Stimulated activated naive B cell treated with anti-CD40 and anti-IgM and Interleukin-4, amounts not matched to agents 10 μg/mL and 1 μg/mL and 100 μg/mL, for 72 hours (primary cell): ENCODE measurements around the gene SEC24D.

Experiments
- ATAC-seq, 2 donors: fragments of 150-1000 bp; cut with Tn5 transposase; replicated peaks; 2 replicates each; pipeline ENCODE4 v1.10.0; 2021; ENCODE audit warnings: moderate library complexity in 1 of 2
- DNase-seq: peaks from one replicate; pipeline ENCODE4 v3.0.0; 2021
- H3K27ac Mint-ChIP-seq: one replicate; pipeline ENCODE4 v1.8.0; 2022; ENCODE audit warnings: mild to moderate bottlenecking, mixed read lengths
- H3K27me3 Mint-ChIP-seq, 2 donors: one replicate each; pipeline ENCODE4 v1.8.0; 2022; ENCODE audit warnings: mixed read lengths in 2 of 2
- H3K36me3 Mint-ChIP-seq, 2 donors: one replicate each; pipeline ENCODE4 v1.8.0; 2022; ENCODE audit warnings: mixed read lengths in 2 of 2, mild to moderate bottlenecking in 1 of 2
- H3K4me1 Mint-ChIP-seq, 2 donors: one replicate each; pipeline ENCODE4 v1.8.0; 2022; ENCODE audit warnings: mixed read lengths in 2 of 2, mild to moderate bottlenecking in 1 of 2
- H3K4me3 Mint-ChIP-seq, 2 donors: one replicate each; pipeline ENCODE4 v1.8.0; 2022; ENCODE audit warnings: mild to moderate bottlenecking in 2 of 2, mixed read lengths in 2 of 2, moderate library complexity in 1 of 2
- H3K9me3 Mint-ChIP-seq, 2 donors: one replicate each; pipeline ENCODE4 v1.8.0; 2022; ENCODE audit warnings: mixed read lengths in 2 of 2, mild to moderate bottlenecking in 1 of 2

The SEC24D gene

DNA sequence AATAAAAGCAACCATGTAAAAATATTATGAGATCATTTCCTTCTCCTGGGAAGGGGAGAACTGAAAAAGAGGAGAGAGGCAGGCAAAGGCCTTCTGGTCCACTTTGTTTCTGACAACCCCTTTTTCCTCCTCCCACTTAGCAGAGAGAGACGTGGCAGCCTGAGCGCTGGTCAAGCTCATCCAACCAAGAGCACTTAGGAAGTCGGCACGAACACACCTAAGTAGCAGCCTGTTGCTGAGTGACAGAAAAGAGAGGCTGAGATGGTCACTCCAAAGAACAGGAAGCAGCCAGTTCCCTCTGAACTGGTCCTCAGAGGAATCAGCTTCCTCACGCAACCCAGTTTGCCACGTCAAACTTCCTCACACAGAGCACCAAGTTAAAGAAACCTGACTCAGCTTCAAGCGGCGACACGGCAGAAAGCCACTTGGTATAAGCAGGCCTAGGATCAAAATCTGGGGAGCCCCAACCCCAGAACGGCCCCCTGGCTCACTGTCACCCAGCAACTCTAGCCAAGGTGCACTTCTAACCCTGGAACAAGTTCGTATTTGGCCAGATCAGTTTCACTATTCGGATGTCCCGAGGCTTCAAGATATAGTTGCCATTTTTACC is 861 bp downstream of the SEC24D start:
- Mint-ChIP-seq H3K36me3 (peaks cover 10 to 22% of the 10 kb centered on the region in 2 donors), H3K27me3 (peaks cover 0 to 5% of the 10 kb centered on the region in 2 donors), H3K27ac (peak overlapping the region; percentile 81), H3K4me1 (peaks cover 11 to 20% of the 10 kb centered on the region in 2 donors), H3K4me3 (peak overlapping the region; percentile 96 to 99), H3K9me3 (no peaks in the 10 kb centered on the region)
- ATAC-seq = peak; percentile 57 to 62
- peak; percentile 41 for DNase-seq

DNA sequence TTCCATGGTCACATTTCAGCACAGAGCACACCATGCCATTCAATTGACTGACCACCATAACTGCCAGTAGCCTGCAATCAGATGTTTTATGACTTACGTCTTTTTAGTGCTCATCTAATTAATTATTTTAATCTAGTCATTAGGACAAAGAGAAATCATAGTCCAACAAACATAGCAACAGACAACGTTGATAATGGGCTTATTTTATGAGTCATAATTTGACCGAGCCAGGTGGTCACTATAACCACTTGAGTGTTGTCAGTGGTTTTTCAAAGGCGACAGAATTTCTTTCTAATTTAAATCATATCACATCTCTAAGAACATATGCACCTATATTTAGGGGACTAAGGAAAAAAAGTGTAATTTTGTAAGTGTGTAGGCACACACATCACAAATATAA is 1.9 kb downstream of the SEC24D start:
- Mint-ChIP-seq H3K9me3 (no peaks in the 10 kb centered on the region), H3K4me1 (peaks cover 11 to 20% of the 10 kb centered on the region in 2 donors), H3K36me3 (peaks cover 10 to 28% of the 10 kb centered on the region in 2 donors), H3K27ac (no peak overlapping the region), H3K4me3 (no peak overlapping the region), H3K27me3 (no peaks in the 10 kb centered on the region)
- no peak for DNase-seq
- no peak for ATAC-seq

DNA sequence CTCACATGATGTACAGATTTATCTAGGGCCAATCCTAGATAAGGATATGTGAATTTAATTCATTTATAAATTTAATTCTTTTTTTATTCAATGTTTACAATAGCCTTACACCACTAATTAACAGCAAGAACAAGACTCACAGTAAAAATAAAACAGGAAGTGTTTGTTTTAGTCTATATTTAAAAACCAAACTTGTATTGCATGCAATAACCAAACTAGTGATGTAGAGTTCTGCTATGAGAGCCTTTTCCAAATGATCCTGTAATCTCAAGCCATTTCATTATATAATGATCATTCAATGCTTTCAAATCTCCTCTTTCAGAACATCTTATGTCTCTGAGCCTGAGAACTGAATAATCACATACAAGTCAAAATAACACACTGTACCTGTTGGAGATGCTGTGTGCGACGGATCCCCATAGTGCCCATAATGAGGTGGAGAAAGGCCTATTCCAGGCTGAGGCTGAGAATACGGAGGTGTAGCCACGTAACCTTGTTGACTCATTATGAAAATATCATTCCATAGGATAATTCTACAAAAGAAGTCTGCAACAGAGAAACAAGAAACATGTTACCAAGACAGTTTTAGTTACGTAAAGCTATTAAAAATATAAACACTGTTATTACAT is 2.6 kb downstream of the SEC24D start:
- peaks cover 15 to 20% of the 10 kb centered on the region in 2 donors for H3K4me1 Mint-ChIP-seq
- H3K36me3 Mint-ChIP-seq = peaks cover 15 to 36% of the 10 kb centered on the region in 2 donors
- H3K4me3 Mint-ChIP-seq = no peak overlapping the region
- no peak for ATAC-seq
- H3K27me3 Mint-ChIP-seq = no peaks in the 10 kb centered on the region
- DNase-seq = no peak
- no peaks in the 10 kb centered on the region for H3K9me3 Mint-ChIP-seq
- H3K27ac Mint-ChIP-seq = no peak overlapping the region

DNA sequence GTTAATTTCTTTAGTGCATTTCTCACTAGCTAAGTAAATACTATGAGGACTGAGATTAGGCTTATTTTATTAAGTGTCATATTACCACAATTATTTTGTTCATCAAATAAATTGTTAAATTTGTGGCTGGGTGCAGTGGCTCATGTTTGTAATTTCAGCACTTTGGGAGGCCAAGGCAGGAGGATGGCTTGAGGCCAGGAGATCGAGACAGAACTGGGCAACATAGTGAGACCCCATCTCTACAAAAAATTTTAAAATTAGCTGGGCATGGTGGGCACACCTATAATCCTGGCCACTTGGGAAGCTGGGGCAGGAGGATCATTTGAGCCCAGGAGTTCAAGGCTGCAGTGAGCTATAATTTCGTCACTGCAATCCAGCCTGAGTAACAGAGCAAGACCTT is 6.8 kb downstream of the SEC24D start:
- peaks cover 18 to 54% of the 10 kb centered on the region in 2 donors for H3K36me3 Mint-ChIP-seq
- H3K9me3 Mint-ChIP-seq = no peaks in the 10 kb centered on the region
- no peak overlapping the region for H3K4me3 Mint-ChIP-seq
- peaks cover 19 to 21% of the 10 kb centered on the region in 2 donors for H3K4me1 Mint-ChIP-seq
- DNase-seq = no peak
- ATAC-seq = no peak
- no peak overlapping the region for H3K27ac Mint-ChIP-seq
- no peaks in the 10 kb centered on the region for H3K27me3 Mint-ChIP-seq

DNA sequence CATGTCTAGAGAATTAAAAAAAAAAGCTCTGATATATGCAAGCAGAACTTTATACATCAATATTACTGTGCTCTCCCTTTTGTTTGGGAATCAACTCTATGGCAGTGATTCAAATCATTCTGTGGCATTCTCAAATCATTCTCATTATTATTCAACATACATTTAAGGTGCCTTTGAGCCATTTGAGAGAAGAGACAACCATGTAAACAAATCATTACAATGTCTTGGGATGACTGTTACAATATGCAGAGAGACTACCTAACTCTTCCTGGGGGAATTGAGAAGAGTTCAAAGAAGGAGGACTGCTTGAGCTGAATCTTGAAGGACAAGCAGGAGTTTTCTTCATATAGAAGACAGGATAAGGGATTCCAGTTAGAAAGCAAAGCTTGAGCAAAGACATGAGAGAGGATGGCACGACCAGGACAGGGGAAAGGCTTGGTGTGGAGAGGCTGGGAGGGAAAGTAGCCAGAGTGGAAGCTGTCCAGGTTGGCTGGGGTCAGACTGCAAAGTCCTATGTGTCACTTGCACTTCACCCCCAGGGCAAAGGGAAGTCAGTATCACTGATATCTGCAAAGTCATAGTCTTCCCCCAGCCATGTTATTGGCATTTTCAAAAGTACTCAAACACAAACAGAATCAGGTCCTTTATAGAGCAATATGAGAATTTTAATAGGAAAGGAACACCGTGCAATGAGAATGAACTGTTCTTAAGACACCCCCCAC is 9.0 kb downstream of the SEC24D start:
- ATAC-seq = peak in 1 of 2 donors; percentile 27
- Mint-ChIP-seq H3K27ac (no peak overlapping the region), H3K4me3 (no peak overlapping the region), H3K27me3 (no peaks in the 10 kb centered on the region), H3K9me3 (no peaks in the 10 kb centered on the region), H3K36me3 (peaks cover 27 to 62% of the 10 kb centered on the region in 2 donors), H3K4me1 (peaks cover 12 to 16% of the 10 kb centered on the region in 2 donors)
- no peak for DNase-seq

DNA sequence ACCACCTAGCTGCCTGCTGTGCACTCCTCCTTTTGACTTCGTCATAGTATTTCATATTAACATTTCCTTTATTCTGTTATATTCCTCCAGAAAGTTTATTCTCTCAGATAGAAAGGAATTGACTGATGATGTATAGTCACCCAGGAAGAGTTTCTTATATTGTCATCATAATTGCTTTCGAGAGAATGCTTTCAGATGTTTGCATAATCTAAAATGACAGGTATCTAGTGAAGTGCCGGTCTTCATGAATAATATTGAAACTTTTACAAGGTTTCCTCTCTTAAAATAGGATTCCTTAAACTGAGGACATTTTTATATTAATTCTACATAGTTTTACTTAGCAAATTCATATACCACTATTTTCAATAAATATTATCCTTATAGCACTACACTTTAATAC is 10.1 kb downstream of the SEC24D start:
- Mint-ChIP-seq H3K4me1 (peaks cover 11 to 16% of the 10 kb centered on the region in 2 donors), H3K27ac (no peak overlapping the region), H3K36me3 (peaks cover 26 to 54% of the 10 kb centered on the region in 2 donors), H3K9me3 (no peaks in the 10 kb centered on the region), H3K27me3 (no peaks in the 10 kb centered on the region), H3K4me3 (no peak overlapping the region)
- DNase-seq (no peak), ATAC-seq (no peak)

DNA sequence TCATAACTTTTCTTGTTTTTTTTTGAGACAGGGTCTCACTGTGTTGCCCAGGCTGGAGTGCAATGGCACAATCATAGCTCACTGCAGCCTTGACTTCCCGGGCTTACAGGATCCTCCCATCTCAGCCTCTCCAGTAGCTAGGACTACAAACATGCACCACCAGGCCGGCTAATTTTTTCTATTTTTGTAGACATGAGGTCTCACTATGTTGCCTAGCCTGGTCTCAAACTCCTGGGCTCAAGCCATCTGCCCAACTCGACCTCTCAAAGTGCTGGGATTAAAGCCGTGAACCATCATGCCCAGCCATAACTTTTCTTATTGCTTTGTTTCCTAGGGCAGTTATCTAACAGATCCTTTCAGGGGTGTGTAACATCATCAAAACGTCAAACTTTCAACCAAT is 11.8 kb downstream of the SEC24D start:
- Mint-ChIP-seq H3K27me3 (no peaks in the 10 kb centered on the region), H3K4me1 (peaks cover 8 to 14% of the 10 kb centered on the region in 2 donors), H3K27ac (no peak overlapping the region), H3K4me3 (no peak overlapping the region), H3K36me3 (peaks cover 23 to 45% of the 10 kb centered on the region in 2 donors), H3K9me3 (no peaks in the 10 kb centered on the region)
- DNase-seq (no peak), ATAC-seq (no peak)

DNA sequence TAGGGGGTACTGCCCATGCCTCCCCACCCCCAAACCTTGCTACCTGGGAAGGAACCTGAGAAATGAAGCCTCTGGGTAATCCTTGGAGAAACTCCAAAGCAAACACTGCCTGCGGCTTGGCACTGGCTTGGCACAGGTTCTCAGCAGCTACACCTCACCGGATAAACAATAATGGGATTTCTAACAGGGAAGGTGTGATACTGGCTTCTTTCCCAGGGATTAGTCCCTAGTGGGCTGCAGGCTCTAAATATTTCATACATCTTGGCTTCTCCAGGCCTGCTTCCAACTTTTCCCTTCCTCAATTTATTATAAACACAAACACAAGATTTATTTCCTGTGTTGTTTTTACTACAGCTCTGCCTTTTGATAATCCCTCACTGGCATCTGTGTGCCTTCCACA is 12.5 kb downstream of the SEC24D start:
- ATAC-seq (no peak), DNase-seq (no peak)
- Mint-ChIP-seq H3K4me1 (peaks cover 8 to 11% of the 10 kb centered on the region in 2 donors), H3K36me3 (peaks cover 19 to 38% of the 10 kb centered on the region in 2 donors), H3K27ac (no peak overlapping the region), H3K9me3 (no peaks in the 10 kb centered on the region), H3K27me3 (no peaks in the 10 kb centered on the region), H3K4me3 (no peak overlapping the region)

DNA sequence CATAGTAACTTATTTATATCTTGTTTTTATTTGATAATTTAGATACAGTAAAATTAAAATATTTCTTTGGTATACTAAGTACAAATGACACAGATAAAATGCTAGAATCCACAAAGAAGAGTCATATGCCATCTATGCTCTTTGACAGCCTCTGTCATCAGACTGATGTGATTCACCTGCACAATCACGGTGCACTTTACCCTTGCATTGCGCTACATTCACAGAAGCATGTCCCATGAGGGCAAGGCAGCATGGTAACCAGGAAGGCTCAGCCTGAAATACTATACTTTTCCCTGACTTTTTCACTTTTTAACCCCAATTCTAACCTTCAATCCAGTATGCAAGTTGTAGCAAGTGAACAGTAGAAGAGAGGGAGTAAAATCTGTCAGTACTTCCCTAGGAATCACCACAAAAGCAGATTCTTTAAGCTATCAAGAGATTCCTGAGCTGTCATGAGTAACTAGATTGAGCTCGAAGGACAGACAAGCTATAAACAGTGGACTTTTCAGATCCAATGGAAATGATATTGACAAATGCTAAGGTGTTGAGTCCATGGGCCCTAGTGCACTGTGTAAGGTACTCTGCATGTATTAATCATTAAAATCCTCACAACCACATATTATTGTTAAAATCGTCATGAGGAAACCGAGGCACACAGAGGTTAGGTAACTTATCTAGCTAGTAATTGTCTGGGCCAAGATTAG is 14.2 kb downstream of the SEC24D start:
- H3K36me3 Mint-ChIP-seq = peaks cover 21 to 37% of the 10 kb centered on the region in 2 donors
- no peak overlapping the region for H3K4me3 Mint-ChIP-seq
- no peaks in the 10 kb centered on the region for H3K27me3 Mint-ChIP-seq
- ATAC-seq = no peak
- peaks cover 3 to 6% of the 10 kb centered on the region in 2 donors for H3K4me1 Mint-ChIP-seq
- H3K27ac Mint-ChIP-seq = no peak overlapping the region
- DNase-seq = no peak
- no peaks in the 10 kb centered on the region for H3K9me3 Mint-ChIP-seq

DNA sequence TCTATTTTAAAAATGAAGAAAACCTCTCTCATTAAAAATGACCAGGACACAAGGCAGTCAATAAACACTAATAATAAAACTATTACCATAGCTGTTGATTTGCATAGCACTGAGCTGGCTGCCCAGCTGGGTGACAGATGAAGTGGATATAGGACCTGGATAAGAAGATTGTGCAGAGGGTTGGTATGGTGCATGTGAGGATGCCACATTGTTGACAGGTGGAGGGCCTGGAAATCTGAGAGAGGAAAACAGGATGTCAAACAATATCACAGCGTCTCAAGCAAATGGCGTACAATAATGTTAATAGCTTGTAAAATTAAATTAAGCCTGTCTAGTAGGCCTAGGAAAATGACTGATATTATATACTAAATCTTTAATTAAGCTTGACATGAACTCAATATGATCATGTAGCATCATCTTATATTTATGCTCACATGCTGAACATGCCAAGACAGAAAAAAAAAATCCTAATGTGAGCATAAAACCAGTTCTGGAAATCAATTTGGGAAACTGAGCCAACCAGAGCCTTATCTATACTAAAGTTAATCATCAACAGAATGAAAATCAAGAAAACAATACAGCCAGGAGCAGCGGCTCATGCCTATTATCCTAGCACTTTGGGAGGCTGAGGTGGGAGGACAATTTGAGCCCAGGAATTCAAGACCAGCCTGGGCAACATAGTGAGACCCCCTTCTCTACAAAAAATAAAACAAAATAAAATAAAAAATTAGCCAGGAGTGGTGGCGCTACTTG is 18.6 kb downstream of the SEC24D start:
- no peaks in the 10 kb centered on the region for H3K4me1 Mint-ChIP-seq
- H3K9me3 Mint-ChIP-seq = no peaks in the 10 kb centered on the region
- H3K36me3 Mint-ChIP-seq = peaks cover 23 to 35% of the 10 kb centered on the region in 2 donors
- no peak overlapping the region for H3K27ac Mint-ChIP-seq
- ATAC-seq = no peak
- H3K4me3 Mint-ChIP-seq = no peak overlapping the region
- H3K27me3 Mint-ChIP-seq = no peaks in the 10 kb centered on the region
- DNase-seq = no peak

DNA sequence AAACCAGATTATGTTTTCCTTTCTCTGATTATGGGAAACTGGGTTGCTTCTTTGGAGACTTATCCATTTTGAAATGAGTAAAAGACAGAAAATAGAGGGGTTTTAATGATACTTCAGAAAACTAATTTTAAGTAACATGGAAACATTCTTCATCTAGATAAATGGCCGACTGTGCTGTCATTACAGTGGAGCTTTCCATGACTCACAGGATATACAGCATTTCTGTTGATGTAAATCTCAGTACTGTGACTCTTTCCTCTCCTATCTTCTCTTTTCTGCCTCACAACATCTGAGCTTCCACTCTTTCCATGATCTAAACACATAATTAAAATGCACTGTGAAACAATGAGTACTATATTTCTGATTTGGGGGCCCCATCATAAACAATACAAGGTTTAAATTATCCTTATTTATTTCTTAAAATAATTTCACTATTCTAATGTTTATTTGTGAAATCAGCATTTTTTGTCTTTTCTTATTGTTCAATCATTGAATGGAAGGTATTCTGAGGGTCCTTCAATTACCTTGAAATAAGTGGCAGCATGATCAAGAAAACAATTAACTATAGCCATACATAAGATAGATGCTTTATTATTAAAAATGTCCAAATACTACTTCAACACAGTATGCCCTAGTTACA is 19.3 kb downstream of the SEC24D start:
- Mint-ChIP-seq H3K9me3 (no peaks in the 10 kb centered on the region), H3K27ac (no peak overlapping the region), H3K4me3 (no peak overlapping the region), H3K36me3 (peaks cover 29 to 42% of the 10 kb centered on the region in 2 donors), H3K4me1 (no peaks in the 10 kb centered on the region), H3K27me3 (no peaks in the 10 kb centered on the region)
- no peak for DNase-seq
- no peak for ATAC-seq

DNA sequence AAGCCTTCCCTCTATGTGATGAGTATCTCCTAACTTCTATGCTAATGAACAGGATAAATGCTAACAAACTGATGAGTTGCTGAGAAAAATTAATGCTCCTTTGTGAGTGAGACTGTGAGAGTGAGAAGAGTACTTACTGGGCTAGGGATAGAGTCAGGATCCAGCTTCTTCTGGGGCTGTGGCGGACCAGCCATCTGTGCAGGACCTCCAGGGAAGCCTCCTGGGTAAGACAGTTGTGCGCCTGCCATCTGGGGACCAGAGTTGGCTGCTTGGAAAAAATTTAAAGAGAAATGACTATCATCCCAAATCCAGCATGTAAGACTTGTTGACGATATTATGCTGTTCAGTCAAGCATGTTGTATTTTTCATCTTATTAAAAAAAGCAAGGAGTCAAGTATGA is 21.0 kb downstream of the SEC24D start:
- Mint-ChIP-seq H3K27ac (no peak overlapping the region), H3K4me3 (no peak overlapping the region), H3K27me3 (no peaks in the 10 kb centered on the region), H3K4me1 (no peaks in the 10 kb centered on the region), H3K9me3 (no peaks in the 10 kb centered on the region), H3K36me3 (peaks cover 36 to 53% of the 10 kb centered on the region in 2 donors)
- ATAC-seq (no peak), DNase-seq (no peak)

DNA sequence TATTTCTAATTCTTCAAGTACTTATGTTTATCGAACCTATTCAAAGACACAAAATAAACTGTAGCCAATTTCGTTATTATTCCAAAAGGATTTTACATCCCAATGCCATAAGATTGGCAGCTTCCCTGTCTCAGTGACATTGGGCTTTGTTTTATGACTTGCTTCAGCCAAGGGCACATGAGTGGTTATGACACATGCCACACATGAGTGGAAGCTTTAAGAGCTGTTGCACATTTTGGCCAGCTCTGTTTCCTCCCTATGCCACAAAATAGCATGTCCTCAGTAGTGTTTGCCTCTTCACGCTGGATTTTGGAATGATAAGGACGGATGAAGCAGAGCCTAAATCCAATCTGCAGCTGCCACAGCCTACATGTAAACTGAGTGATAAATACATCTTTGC is 21.9 kb downstream of the SEC24D start:
- Mint-ChIP-seq H3K9me3 (no peaks in the 10 kb centered on the region), H3K4me1 (no peaks in the 10 kb centered on the region), H3K27ac (no peak overlapping the region), H3K27me3 (no peaks in the 10 kb centered on the region), H3K36me3 (peaks cover 39 to 59% of the 10 kb centered on the region in 2 donors), H3K4me3 (no peak overlapping the region)
- ATAC-seq (no peak), DNase-seq (no peak)
